Neuronal stem cell (in vitro differentiated cells): ENCODE results near the gene PCNP.

Source experiments
- DNase-seq: peaks from one replicate; pipeline ENCODE4 v3.0.0-alpha.2; 2013; ENCODE audit warnings: low spot score
- H2AFZ ChIP-seq: one replicate; pipeline ENCODE4 v1.6.1; 2013; ENCODE audit warnings: mild to moderate bottlenecking, low read length, inconsistent platforms
- H2AK5ac ChIP-seq: 2 replicates; pipeline ENCODE4 v1.6.1; 2013; ENCODE audit warnings: low read depth, mild to moderate bottlenecking, inconsistent platforms, low read length, moderate library complexity, mixed read lengths
- H2BK120ac ChIP-seq: 2 replicates; pipeline ENCODE4 v1.6.1; 2013; ENCODE audit warnings: low read depth, mild to moderate bottlenecking, inconsistent platforms, low read length, moderate library complexity, mixed read lengths
- H2BK12ac ChIP-seq: one replicate; pipeline ENCODE4 v1.6.1; 2013; ENCODE audit warnings: low read length, inconsistent platforms
- H2BK15ac ChIP-seq: 2 replicates; pipeline ENCODE4 v1.6.1; 2013; ENCODE audit warnings: mild to moderate bottlenecking, low read length, inconsistent platforms, mixed read lengths
- H2BK5ac ChIP-seq: one replicate; pipeline ENCODE4 v1.6.1; 2013; ENCODE audit warnings: inconsistent platforms, mild to moderate bottlenecking, low read length, moderate library complexity
- H3K14ac ChIP-seq: one replicate; pipeline ENCODE4 v1.6.1; 2013; ENCODE audit warnings: low read length, inconsistent platforms
- H3K18ac ChIP-seq: 2 replicates; pipeline ENCODE4 v1.6.1; 2013; ENCODE audit warnings: low read length, inconsistent platforms
- H3K23ac ChIP-seq: 2 replicates; pipeline ENCODE4 v1.6.1; 2013; ENCODE audit warnings: low read depth, mild to moderate bottlenecking, mixed read lengths, low read length, inconsistent platforms; ENCODE audit not compliant: poor library complexity
- H3K27ac ChIP-seq: replicated peaks from 3 replicates; pipeline ENCODE4 v1.5.1; 2013; ENCODE audit warnings: low read length, inconsistent platforms
- H3K27me3 ChIP-seq, 3 experiments: 2 replicates each; pipeline ENCODE4 v1.6.1; 2013; ENCODE audit warnings: low read length in 3 of 3, mild to moderate bottlenecking in 2 of 3, inconsistent platforms in 1 of 3, low read depth in 1 of 3, mixed read lengths in 1 of 3, moderate library complexity in 1 of 3; ENCODE audit not compliant: control insufficient read depth in 3 of 3, insufficient read depth in 3 of 3
- H3K36me3 ChIP-seq, 2 donors: replicated peaks in 1 of 2; 2 replicates each; pipeline ENCODE4 v1.6.1; 2013; ENCODE audit warnings: low read length in 2 of 2; ENCODE audit not compliant: control insufficient read depth in 2 of 2, insufficient read depth in 2 of 2
- H3K4ac ChIP-seq: 2 replicates; pipeline ENCODE4 v1.6.1; 2013; ENCODE audit warnings: inconsistent platforms, mild to moderate bottlenecking, low read length, moderate library complexity
- H3K4me1 ChIP-seq, 2 donors: 1 replicate in 1 of 2; 2 replicates in 1 of 2; pipeline ENCODE4 v1.6.1; 2013; ENCODE audit warnings: low read length in 2 of 2, low read depth in 1 of 2; ENCODE audit not compliant: control insufficient read depth in 2 of 2, insufficient read depth in 1 of 2
- H3K4me2 ChIP-seq: one replicate; pipeline ENCODE4 v1.6.1; 2013; ENCODE audit warnings: mild to moderate bottlenecking, low read length, inconsistent platforms; ENCODE audit not compliant: insufficient read depth, poor library complexity, severe bottlenecking
- H3K4me3 ChIP-seq, 2 donors: 2 replicates each; pipeline ENCODE4 v1.5.1; 2013; ENCODE audit warnings: low read length in 2 of 2, mild to moderate bottlenecking in 2 of 2, inconsistent platforms in 1 of 2, moderate library complexity in 1 of 2
- H3K79me1 ChIP-seq: one replicate; pipeline ENCODE4 v1.6.1; 2013; ENCODE audit warnings: low read depth, mild to moderate bottlenecking, inconsistent platforms, low read length, moderate library complexity
- H3K9ac ChIP-seq: one replicate; pipeline ENCODE4 v1.6.1; 2013; ENCODE audit warnings: mild to moderate bottlenecking, low read depth, low read length, inconsistent platforms; ENCODE audit not compliant: poor library complexity
- H3K9me3 ChIP-seq, 2 donors: replicated peaks in 1 of 2; 2 replicates each; pipeline versions ENCODE3 to v1.6.1; 2013; ENCODE audit warnings: low read length in 2 of 2, mild to moderate bottlenecking in 2 of 2, inconsistent platforms in 1 of 2, low read depth in 1 of 2, mixed read lengths in 1 of 2, moderate library complexity in 1 of 2; ENCODE audit not compliant: control insufficient read depth in 2 of 2, insufficient read depth in 1 of 2
- H4K8ac ChIP-seq: one replicate; pipeline ENCODE4 v1.6.1; 2013; ENCODE audit warnings: low read depth, mild to moderate bottlenecking, inconsistent platforms, low read length, moderate library complexity
- H4K91ac ChIP-seq: one replicate; pipeline ENCODE4 v1.6.1; 2013; ENCODE audit warnings: low read length, low read depth, mild to moderate bottlenecking, inconsistent platforms; ENCODE audit not compliant: poor library complexity
- WGBS, 2 donors: extraction: QIAGEN DNeasy Blood & Tissue Kit; methylation state at CpG; one replicate each; pipeline ENCODE4 v1.1.7; 2013; ENCODE audit warnings: missing lambda C conversion rate in 2 of 2, mixed read lengths in 1 of 2; ENCODE audit not compliant: insufficient read length in 2 of 2, insufficient replicate concordance in 1 of 2; ENCODE audit errors: extremely low coverage in 2 of 2; 5-methylcytosine and 5-hydroxymethylcytosine counted together

Gene PCNP

DNA sequence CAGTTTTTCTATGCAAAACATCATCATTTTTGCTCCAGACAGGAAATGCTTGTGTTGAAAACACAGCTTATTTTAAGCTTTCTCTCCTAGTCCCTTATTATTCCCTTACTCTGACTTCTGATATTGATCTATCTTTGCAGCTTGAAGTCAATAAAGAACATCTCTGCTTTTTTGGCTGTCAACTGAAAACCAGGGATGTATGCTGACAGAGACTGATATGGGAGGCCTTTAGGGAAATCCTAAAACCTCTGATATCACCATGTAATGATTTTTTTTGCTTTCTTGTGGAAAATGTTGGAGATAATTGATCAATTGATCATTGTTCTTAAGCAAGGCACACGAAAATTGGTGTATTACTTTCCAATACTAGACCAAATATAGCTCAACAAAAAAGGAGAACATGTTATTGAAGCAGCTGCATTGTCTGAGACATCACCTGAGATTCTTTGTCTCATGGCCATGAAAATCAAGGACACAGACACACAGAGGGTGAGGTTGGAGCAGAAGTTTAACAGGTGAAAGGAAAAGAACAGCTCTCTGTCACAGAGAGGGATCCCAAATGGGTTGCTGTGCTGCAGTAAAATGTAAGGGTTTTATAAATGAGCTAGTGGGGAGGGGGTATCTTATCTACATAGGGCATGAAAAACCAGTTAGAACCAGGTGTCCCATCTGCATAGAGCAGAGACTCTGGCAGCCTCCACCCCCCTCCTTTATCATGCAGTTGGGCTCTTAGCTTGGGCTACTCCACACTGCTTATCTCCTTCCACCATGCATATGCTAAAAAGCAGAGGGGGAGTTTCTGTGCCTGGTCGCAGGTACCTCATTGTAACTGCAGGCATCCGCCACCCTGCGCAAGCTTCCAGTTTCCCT, 43.9 kb upstream of the PCNP start:
- Histone ChIP-seq H3K23ac (no peak overlapping the region), H3K27me3 (no peaks in the 10 kb centered on the region), H3K18ac (no peak overlapping the region), H3K4me2 (no peak overlapping the region), H3K4ac (no peak overlapping the region), H3K9me3 (no peaks in the 10 kb centered on the region), H2BK15ac (no peak overlapping the region), H2BK120ac (no peak overlapping the region), H3K4me3 (no peak overlapping the region), H2BK12ac (no peak overlapping the region), H4K8ac (no peak overlapping the region), H3K79me1 (no peaks in the 10 kb centered on the region), H3K27ac (no peak overlapping the region), H3K14ac (no peak overlapping the region), H2AK5ac (no peak overlapping the region), H3K9ac (no peak overlapping the region), H3K36me3 (no peaks in the 10 kb centered on the region), H4K91ac (no peak overlapping the region), H2AFZ (no peak overlapping the region), H2BK5ac (no peak overlapping the region), H3K4me1 (no peaks in the 10 kb centered on the region)
- DNase-seq: no peak
- WGBS, 2 donors: no CpG with 5 or more reads among the region's 4 CpGs

DNA sequence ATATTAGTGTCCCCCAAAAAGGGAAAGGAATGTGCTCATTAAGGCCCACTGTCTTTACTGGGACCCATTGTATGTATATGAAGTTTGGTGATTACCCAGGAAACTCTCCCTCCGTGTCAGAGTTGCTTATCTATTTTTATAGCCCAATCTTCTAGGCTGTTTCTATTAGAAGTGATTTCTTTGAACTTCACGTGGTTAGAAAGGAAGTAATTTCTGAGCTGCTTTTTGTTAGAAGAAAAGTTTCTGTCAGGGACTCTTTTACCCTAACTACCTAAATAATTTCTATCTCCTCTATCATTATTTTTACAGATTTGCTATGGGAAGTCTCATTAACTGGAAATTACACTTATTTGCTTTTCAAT, 43.3 kb upstream of the PCNP start:
- no peak overlapping the region for H4K91ac ChIP-seq
- H2BK15ac ChIP-seq: no peak overlapping the region
- H3K27ac ChIP-seq: no peak overlapping the region
- no peak overlapping the region for H3K4me3 ChIP-seq
- no peaks in the 10 kb centered on the region for H3K9me3 ChIP-seq
- H3K9ac ChIP-seq: no peak overlapping the region
- H3K36me3 ChIP-seq: no peaks in the 10 kb centered on the region
- H3K4me2 ChIP-seq: no peak overlapping the region
- WGBS, 2 donors: no CpG with 5 or more reads among the region's 2 CpGs
- H3K79me1 ChIP-seq: no peaks in the 10 kb centered on the region
- no peak overlapping the region for H3K23ac ChIP-seq
- no peak overlapping the region for H2BK5ac ChIP-seq
- no peaks in the 10 kb centered on the region for H3K27me3 ChIP-seq
- no peak overlapping the region for H3K4ac ChIP-seq
- H2BK12ac ChIP-seq: no peak overlapping the region
- DNase-seq: no peak
- H3K14ac ChIP-seq: no peak overlapping the region
- no peak overlapping the region for H3K18ac ChIP-seq
- no peak overlapping the region for H2BK120ac ChIP-seq
- H2AFZ ChIP-seq: no peak overlapping the region
- H3K4me1 ChIP-seq: no peaks in the 10 kb centered on the region
- H4K8ac ChIP-seq: no peak overlapping the region
- H2AK5ac ChIP-seq: no peak overlapping the region

DNA sequence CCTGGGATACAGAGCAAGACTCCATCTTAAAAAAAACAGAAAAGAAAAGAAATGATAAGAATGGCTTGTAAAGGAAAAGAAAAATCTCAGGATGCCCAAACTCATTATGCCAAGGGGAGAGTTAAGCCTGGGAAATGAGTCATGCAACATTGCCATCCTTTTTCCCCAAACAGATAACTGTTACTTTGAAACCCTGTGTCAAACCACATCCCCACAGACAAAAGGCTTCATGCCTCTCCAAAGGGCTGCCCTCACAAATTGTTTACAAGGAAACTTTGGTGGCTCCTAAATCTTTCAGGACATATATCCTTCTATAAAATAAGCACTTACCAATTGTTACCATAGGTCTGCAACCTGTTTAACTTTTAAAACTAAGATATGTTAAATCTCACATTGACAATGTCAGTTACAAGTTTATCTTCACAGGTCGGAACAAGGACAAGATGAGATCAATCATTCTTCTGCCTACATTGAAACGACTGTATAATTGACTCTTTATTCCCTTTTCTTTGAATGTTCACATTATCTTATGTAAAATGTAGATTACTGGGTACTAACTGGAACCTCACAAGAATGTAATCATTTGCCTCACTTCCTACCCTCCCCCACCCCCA, 42.4 kb upstream of the PCNP start:
- Histone ChIP-seq H3K4me2 (no peak overlapping the region), H2BK5ac (no peak overlapping the region), H3K27ac (no peak overlapping the region), H3K23ac (no peak overlapping the region), H3K9ac (no peak overlapping the region), H2AK5ac (no peak overlapping the region), H3K27me3 (no peaks in the 10 kb centered on the region), H3K4me3 (no peak overlapping the region), H3K4me1 (no peaks in the 10 kb centered on the region), H2AFZ (peak overlapping the region; percentile 62), H3K79me1 (no peaks in the 10 kb centered on the region), H3K14ac (no peak overlapping the region), H3K36me3 (no peaks in the 10 kb centered on the region), H3K4ac (no peak overlapping the region), H2BK120ac (no peak overlapping the region), H3K18ac (no peak overlapping the region), H3K9me3 (no peaks in the 10 kb centered on the region), H2BK15ac (no peak overlapping the region), H4K91ac (no peak overlapping the region), H2BK12ac (no peak overlapping the region), H4K8ac (no peak overlapping the region)
- WGBS, 2 donors: no CpG with 5 or more reads among the region's 2 CpGs
- no peak for DNase-seq

DNA sequence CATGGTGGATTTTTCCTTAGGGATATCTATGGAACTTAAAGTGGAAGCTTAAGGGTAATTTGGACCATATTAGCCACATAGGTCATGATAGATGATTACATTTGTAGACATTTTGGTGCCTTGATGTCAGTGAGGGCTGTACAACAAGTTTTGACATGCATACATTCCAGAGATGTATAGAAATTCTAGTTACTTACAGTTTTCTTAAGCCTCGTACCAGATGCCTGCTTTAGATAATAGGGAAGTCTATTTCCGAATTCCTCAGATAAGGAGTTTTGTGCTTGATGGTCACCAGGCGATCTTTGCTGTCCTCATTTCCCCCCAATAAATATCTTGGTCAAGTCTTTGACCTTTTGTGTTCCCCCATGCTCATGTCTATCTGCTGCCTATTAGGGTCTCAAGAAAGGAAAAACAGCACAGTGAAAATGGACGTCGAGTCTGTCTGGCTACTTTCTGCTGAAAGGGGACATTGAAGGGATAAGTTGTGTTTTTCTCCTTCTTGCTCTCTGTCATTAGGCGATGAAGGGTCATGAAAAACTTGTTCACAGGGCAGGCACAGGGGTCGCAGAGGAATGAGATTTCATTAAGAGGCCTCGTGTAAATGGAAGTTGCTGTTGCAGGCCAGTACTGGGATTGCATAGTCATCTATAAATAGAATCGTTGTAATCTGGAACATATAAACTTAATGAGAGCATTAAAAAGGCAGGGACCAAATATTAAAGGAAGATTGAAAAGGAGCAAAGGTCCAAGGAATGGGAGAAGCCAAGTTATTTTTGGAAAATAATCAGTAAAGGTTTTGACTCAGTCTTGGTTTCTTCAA, 41.0 kb upstream of the PCNP start:
- Histone ChIP-seq H2BK120ac (no peak overlapping the region), H3K79me1 (no peaks in the 10 kb centered on the region), H3K4me3 (no peak overlapping the region), H3K23ac (no peak overlapping the region), H2AFZ (no peak overlapping the region), H3K4me1 (no peaks in the 10 kb centered on the region), H3K4me2 (no peak overlapping the region), H3K27ac (no peak overlapping the region), H3K27me3 (no peaks in the 10 kb centered on the region), H2AK5ac (no peak overlapping the region), H2BK5ac (no peak overlapping the region), H4K91ac (no peak overlapping the region), H3K14ac (no peak overlapping the region), H3K36me3 (no peaks in the 10 kb centered on the region), H3K9ac (no peak overlapping the region), H3K18ac (no peak overlapping the region), H3K4ac (no peak overlapping the region), H2BK15ac (no peak overlapping the region), H4K8ac (no peak overlapping the region), H3K9me3 (no peaks in the 10 kb centered on the region), H2BK12ac (no peak overlapping the region)
- DNase-seq: no peak
- WGBS, 2 donors: no CpG with 5 or more reads among the region's 9 CpGs
